Progenitor cell of endocrine pancreas (in vitro differentiated cells): ENCODE measurements around the gene LAMA3. TPM values are rescaled to one million over a fixed set of nuclear protein-coding genes. Genes with fewer than 3 reads are reported as not detected.

Experiments
- DNase-seq: peaks from one replicate; pipeline ENCODE4 v3.0.0; 2021; ENCODE audit warnings: low spot score; ENCODE audit not compliant: unreplicated experiment
- H3K27ac Mint-ChIP-seq: 2 replicates; pipeline ENCODE4 v1.8.0; 2021; ENCODE audit warnings: mild to moderate bottlenecking, moderate library complexity, mixed read lengths
- H3K27me3 Mint-ChIP-seq: 2 replicates; pipeline ENCODE4 v1.8.0; 2021; ENCODE audit warnings: mixed read lengths
- H3K36me3 Mint-ChIP-seq: 2 replicates; pipeline ENCODE4 v1.8.0; 2022; ENCODE audit warnings: mixed read lengths; ENCODE audit not compliant: insufficient read depth
- H3K4me1 Mint-ChIP-seq: 2 replicates; pipeline ENCODE4 v1.8.0; 2021; ENCODE audit warnings: low read depth, mixed read lengths
- H3K4me3 Mint-ChIP-seq: 2 replicates; pipeline ENCODE4 v1.8.0; 2021; ENCODE audit warnings: low read depth, mild to moderate bottlenecking, moderate library complexity, mixed read lengths
- H3K9me3 Mint-ChIP-seq: 2 replicates; pipeline ENCODE4 v1.8.0; 2021; ENCODE audit warnings: low read depth, mixed read lengths
- CTCF ChIP-seq: fragments of 200-600 bp; sonication (generic); IDR thresholded peaks from one replicate; pipeline ENCODE4 v1.5.0; 2021; ENCODE audit warnings: antibody characterized with exemption, mild to moderate bottlenecking; ENCODE audit not compliant: unreplicated experiment
- total RNA-seq: library from RNA; stranded (reverse); gene quantifications from 2 replicates; pipeline ENCODE4 v1.2.1, GENCODE V29; 2021

Gene LAMA3
- total RNA-seq, 1 donor from 2014 or later = 0.84 TPM

GRCh38 chr18:23939366-23939765 is 250.1 kb downstream of the LAMA3 start:
- DNase-seq = no peak
- H3K36me3 Mint-ChIP-seq = no peaks in the 10 kb centered on the region
- no peak overlapping the region for H3K27ac Mint-ChIP-seq
- peaks cover 3% of the 10 kb centered on the region for H3K4me1 Mint-ChIP-seq
- no peak for TF ChIP-seq CTCF
- H3K27me3 Mint-ChIP-seq = peaks cover 11% of the 10 kb centered on the region
- no peak overlapping the region for H3K4me3 Mint-ChIP-seq
- no peaks in the 10 kb centered on the region for H3K9me3 Mint-ChIP-seq

- no peak for DNase-seq
- no peak for TF ChIP-seq CTCF
- H3K27me3 Mint-ChIP-seq = peaks cover 11% of the 10 kb centered on the region
- H3K36me3 Mint-ChIP-seq = no peaks in the 10 kb centered on the region
- H3K4me1 Mint-ChIP-seq = peaks cover 5% of the 10 kb centered on the region
- no peaks in the 10 kb centered on the region for H3K9me3 Mint-ChIP-seq
- no peak overlapping the region for H3K4me3 Mint-ChIP-seq
- H3K27ac Mint-ChIP-seq = no peak overlapping the region
Measured at GRCh38 chr18:23939896-23940295, 250.6 kb downstream of the LAMA3 start.

- no peak for DNase-seq
- Mint-ChIP-seq H3K4me3 (no peak overlapping the region), H3K36me3 (no peaks in the 10 kb centered on the region), H3K4me1 (peaks cover 7% of the 10 kb centered on the region), H3K27ac (no peak overlapping the region), H3K27me3 (peaks cover 11% of the 10 kb centered on the region), H3K9me3 (no peaks in the 10 kb centered on the region)
- TF ChIP-seq CTCF = no peak
Measured at GRCh38 chr18:23941791-23942190, 252.5 kb downstream of the LAMA3 start.

- no peak for TF ChIP-seq CTCF
- peaks cover 7% of the 10 kb centered on the region for H3K4me1 Mint-ChIP-seq
- H3K27ac Mint-ChIP-seq = no peak overlapping the region
- peaks cover 11% of the 10 kb centered on the region for H3K27me3 Mint-ChIP-seq
- DNase-seq = no peak
- no peaks in the 10 kb centered on the region for H3K36me3 Mint-ChIP-seq
- H3K4me3 Mint-ChIP-seq = no peak overlapping the region
- no peaks in the 10 kb centered on the region for H3K9me3 Mint-ChIP-seq
Measured at GRCh38 chr18:23943104-23943503, 253.9 kb downstream of the LAMA3 start.

GRCh38 chr18:23943903-23944624 is 254.8 kb downstream of the LAMA3 start:
- DNase-seq = no peak
- H3K4me1 Mint-ChIP-seq = peaks cover 7% of the 10 kb centered on the region
- H3K27ac Mint-ChIP-seq = peak overlapping the region; percentile 5
- no peak for TF ChIP-seq CTCF
- H3K27me3 Mint-ChIP-seq = peaks cover 7% of the 10 kb centered on the region
- H3K4me3 Mint-ChIP-seq = no peak overlapping the region
- H3K9me3 Mint-ChIP-seq = no peaks in the 10 kb centered on the region
- no peaks in the 10 kb centered on the region for H3K36me3 Mint-ChIP-seq
